SK-N-SH treated with all-trans-retinoic acid at 6 μM for 48 hours (cell line): ENCODE results near the gene TTC39A.

Experiments used
- ARNTL ChIP-seq: fragments of 450-650 bp; formaldehyde crosslinking; IDR thresholded peaks from 2 replicates; pipeline ENCODE4 v1.5.0; 2020; ENCODE audit warnings: low read depth, mild to moderate bottlenecking, moderate library complexity, borderline replicate concordance
- BACH2 ChIP-seq: fragments of 250-450 bp; sonication (Bioruptor Pico); IDR thresholded peaks from 2 replicates; pipeline ENCODE4 v1.9.0; 2021; ENCODE audit warnings: mild to moderate bottlenecking, borderline replicate concordance
- ISL1 ChIP-seq: fragments of 250-450 bp; sonication (Bioruptor Pico); IDR thresholded peaks from 2 replicates; pipeline ENCODE4 v2.1.2; 2022; ENCODE audit warnings: mild to moderate bottlenecking, moderate library complexity
- PATZ1 ChIP-seq: fragments of 250-450 bp; sonication (Bioruptor Pico); IDR thresholded peaks from 2 replicates; pipeline ENCODE4 v1.8.0; 2020; ENCODE audit warnings: mild to moderate bottlenecking, moderate library complexity, borderline replicate concordance
- SNAI2 ChIP-seq: fragments of 250-450 bp; sonication (Bioruptor Pico); IDR thresholded peaks from 2 replicates; pipeline ENCODE4 v1.5.0; 2020; ENCODE audit warnings: mild to moderate bottlenecking, moderate library complexity
- ZFP3 ChIP-seq: fragments of 250-450 bp; sonication (Bioruptor Pico); IDR thresholded peaks from 2 replicates; pipeline ENCODE4 v1.5.0; 2020; ENCODE audit warnings: mild to moderate bottlenecking, moderate library complexity
- ZFP30 ChIP-seq: fragments of 450-650 bp; formaldehyde crosslinking; IDR thresholded peaks from 2 replicates; pipeline ENCODE4 v1.5.0; 2022; ENCODE audit warnings: mild to moderate bottlenecking, moderate library complexity
- ZNF70 ChIP-seq: fragments of 450-650 bp; formaldehyde crosslinking; IDR thresholded peaks from 2 replicates; pipeline ENCODE4 v1.5.0; 2020; ENCODE audit warnings: mild to moderate bottlenecking, moderate library complexity
- TF ChIP-seq, protein P1 (sequence below): fragments of 250-450 bp; sonication (Bioruptor Pico); IDR thresholded peaks from 2 replicates; pipeline ENCODE4 v1.5.0; 2020; ENCODE audit warnings: mild to moderate bottlenecking, moderate library complexity
- TF ChIP-seq, protein P2 (sequence below): fragments of 250-450 bp; sonication (Bioruptor Pico); IDR thresholded peaks from 2 replicates; pipeline ENCODE4 v1.5.1; 2020; ENCODE audit warnings: low read depth, mild to moderate bottlenecking, moderate library complexity

DNA sequence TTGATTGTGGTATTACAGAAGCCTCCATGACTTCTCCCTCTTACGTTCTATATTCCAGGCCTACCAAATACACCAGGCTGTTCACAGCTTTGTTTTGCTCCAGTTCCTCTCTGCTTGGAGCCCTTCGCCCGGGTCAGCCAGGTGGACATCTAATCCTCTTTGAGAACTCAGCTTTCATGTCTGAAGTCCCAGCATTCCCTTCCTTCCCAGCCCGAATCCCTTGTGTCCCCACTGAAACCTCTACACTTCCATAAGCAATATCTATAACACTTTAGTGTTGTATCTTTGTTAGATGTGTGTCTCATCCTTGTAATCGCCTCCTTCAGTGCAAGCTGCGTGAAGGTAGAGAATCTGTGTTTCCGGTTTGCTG, 92.3 kb downstream of the TTC39A start:
- TF ChIP-seq PATZ1 (CRISPR knock-in tag) (no peak), ARNTL (CRISPR knock-in tag) (no peak), SNAI2 (no peak), ZFP30 (CRISPR knock-in tag) (no peak), ZFP3 (CRISPR knock-in tag) (no peak), ZNF70 (no peak), ISL1 (CRISPR knock-in tag) (no peak), BACH2 (CRISPR knock-in tag) (no peak)
- TF ChIP-seq, protein P1, sequence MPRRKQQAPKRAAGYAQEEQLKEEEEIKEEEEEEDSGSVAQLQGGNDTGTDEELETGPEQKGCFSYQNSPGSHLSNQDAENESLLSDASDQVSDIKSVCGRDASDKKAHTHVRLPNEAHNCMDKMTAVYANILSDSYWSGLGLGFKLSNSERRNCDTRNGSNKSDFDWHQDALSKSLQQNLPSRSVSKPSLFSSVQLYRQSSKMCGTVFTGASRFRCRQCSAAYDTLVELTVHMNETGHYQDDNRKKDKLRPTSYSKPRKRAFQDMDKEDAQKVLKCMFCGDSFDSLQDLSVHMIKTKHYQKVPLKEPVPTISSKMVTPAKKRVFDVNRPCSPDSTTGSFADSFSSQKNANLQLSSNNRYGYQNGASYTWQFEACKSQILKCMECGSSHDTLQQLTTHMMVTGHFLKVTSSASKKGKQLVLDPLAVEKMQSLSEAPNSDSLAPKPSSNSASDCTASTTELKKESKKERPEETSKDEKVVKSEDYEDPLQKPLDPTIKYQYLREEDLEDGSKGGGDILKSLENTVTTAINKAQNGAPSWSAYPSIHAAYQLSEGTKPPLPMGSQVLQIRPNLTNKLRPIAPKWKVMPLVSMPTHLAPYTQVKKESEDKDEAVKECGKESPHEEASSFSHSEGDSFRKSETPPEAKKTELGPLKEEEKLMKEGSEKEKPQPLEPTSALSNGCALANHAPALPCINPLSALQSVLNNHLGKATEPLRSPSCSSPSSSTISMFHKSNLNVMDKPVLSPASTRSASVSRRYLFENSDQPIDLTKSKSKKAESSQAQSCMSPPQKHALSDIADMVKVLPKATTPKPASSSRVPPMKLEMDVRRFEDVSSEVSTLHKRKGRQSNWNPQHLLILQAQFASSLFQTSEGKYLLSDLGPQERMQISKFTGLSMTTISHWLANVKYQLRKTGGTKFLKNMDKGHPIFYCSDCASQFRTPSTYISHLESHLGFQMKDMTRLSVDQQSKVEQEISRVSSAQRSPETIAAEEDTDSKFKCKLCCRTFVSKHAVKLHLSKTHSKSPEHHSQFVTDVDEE (CRISPR knock-in tag), result no peak
- TF ChIP-seq, protein P2, sequence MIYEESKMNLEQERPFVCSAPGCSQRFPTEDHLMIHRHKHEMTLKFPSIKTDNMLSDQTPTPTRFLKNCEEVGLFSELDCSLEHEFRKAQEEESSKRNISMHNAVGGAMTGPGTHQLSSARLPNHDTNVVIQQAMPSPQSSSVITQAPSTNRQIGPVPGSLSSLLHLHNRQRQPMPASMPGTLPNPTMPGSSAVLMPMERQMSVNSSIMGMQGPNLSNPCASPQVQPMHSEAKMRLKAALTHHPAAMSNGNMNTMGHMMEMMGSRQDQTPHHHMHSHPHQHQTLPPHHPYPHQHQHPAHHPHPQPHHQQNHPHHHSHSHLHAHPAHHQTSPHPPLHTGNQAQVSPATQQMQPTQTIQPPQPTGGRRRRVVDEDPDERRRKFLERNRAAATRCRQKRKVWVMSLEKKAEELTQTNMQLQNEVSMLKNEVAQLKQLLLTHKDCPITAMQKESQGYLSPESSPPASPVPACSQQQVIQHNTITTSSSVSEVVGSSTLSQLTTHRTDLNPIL, result no peak
